GM19193 (cell line): ENCODE measurements around the gene SNX15.

Experiments
- POLR2A ChIP-seq: IDR thresholded peaks from 4 replicates; pipeline ENCODE4 v1.6.1; 2011; ENCODE audit not compliant: insufficient read depth, insufficient read length; ENCODE audit errors: extremely low read depth

Gene SNX15

DNA sequence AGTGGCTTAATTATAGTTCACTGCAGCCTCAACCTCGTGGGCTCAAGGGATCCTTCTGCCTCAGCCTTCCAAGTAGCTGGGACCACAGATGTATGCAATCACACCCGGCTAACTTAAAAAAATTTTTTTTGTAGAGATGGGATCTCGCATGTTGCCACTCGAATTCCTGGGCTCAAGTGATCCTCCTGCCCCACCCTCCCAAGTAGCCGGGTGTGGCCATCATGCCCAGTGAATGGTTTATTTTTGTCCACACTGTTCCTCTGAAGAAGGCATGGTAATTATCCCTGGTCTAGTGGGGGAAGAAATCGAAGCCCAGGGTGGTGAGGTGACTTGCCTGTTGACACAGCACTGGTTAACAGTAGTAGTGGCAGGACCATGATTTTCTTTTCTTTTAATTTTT is 15.7 kb downstream of the SNX15 start:
- TF ChIP-seq POLR2A, result no peak

DNA sequence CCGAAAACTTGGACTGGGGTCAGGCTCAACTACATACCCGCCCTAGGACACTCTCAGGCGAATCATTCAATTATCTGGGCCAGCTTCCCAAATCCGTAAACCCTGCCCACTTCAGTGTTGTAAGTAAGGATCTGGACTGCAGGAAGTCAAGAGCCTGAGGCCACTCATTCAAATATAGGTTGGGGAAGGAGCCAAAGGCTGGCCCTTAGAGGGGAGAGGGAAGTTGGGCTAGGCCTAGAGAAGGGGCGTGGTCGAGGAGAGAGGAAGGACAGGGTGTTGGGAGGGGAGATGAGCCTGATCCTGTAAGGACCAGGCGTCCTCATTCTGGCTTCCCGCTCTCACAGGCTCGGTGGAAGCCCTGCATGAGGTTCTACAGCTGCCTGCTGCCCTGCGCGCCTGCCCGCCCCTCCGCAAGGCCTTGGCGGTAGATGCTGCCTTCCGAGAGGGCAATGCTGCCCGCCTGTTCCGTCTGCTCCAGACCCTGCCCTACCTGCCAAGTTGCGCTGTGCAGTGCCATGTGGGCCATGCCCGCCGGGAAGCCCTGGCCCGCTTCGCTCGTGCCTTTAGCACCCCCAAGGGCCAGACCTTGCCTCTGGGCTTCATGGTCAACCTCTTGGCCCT is 16.8 kb downstream of the SNX15 start:
- no peak for TF ChIP-seq POLR2A

DNA sequence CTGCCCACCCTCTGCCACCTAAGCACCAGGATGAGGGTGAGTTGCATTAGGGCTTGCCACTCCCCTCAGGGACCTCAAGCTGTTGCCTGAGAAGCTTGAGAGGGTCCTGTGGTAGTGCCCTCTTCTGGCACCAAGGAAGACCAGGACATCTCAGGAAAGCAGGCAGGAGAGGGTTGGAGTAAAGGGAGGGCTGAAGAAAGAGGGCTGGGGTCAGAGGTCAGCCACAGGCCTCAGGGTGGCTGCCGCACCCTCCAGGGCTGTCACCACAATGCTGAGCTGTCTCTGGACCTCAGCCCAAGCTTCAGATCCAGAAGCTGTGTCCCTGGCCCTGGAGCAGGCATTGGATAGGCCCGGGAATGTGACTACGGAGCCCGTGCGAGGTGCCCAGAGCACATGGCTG is 17.8 kb downstream of the SNX15 start:
- TF ChIP-seq POLR2A, result no peak

DNA sequence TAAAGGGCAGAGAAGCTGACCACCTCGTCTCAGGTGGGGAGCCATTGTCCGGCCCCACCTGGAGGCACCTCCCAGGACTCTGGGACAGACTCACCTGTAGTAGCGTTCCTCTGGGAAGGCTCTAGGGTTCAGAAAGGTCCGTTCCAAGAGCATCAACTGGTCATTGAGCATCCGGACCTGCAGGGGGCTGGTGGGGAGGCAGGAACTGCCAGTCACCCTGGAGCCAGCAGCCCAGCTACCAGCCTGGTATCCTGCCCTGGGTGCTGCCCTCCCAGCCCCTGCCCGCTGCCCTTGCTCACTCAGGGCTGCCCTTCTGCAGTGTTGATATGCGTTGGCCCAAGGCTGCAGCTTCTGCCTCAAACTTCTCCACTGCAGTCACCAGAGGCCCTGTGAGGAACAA is 18.5 kb downstream of the SNX15 start:
- no peak for TF ChIP-seq POLR2A

DNA sequence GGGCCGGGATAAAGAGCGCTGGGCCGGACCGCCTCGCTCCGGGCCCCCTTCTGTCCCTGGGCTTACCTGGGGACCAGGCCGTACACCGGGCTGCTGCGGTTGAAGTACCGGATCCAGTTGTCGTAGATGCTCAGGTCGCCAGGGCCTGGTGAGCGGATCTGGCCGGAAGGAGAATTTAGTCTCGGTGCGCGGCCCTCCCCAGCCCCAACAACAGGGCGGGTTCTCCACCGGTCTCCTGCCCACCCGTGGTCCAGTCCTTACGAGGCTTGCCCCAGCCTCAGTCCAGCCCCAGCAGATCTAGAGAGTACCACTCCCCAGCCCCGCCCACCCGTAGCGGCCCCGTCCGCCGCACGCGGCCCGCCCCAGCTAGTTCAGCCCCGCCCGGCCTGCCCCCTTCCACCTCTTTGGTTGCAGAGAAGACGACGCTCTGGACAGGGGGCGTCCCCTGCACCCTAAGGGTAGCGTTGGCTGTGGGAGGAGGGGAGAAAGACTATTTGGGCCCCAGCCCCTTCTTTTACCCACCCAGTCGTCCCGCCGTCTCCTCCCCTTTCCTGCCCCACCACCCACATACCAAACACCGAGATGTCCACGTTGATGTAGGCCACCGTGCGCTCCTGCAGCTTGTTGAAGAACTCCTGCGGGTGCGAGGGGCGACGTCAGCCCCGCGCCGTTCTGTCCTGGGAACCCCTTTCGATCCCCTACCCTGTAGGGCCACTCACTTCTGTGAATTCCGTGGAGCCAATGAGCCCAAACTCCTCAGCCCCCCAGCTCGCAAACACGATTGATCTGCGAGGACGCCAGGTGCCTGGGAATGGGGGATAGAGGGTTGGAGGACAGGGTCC is 20.6 kb downstream of the SNX15 start:
- TF ChIP-seq POLR2A, result peak; percentile 20

DNA sequence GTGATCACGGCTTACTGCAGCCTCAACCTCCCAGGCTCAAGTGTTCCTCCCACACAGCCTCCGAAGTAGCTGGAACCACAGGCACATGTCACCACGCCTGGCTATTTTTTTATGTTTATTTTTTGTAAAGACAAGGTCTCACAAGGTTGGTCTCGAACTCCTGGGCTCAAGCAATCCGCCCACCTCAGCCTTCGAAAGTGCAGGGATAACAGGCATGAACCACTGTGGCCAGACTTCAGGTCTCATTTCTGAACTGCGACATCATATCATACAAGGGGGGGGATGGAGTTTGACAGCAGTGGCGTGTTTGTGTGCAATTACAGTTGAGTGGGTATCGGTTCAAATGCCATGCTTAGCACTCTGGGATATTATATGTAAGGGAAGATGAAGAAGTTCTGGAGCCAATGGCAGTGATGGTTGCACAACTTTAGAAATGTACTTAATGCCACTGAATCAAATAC is 24.2 kb downstream of the SNX15 start:
- no peak for TF ChIP-seq POLR2A

DNA sequence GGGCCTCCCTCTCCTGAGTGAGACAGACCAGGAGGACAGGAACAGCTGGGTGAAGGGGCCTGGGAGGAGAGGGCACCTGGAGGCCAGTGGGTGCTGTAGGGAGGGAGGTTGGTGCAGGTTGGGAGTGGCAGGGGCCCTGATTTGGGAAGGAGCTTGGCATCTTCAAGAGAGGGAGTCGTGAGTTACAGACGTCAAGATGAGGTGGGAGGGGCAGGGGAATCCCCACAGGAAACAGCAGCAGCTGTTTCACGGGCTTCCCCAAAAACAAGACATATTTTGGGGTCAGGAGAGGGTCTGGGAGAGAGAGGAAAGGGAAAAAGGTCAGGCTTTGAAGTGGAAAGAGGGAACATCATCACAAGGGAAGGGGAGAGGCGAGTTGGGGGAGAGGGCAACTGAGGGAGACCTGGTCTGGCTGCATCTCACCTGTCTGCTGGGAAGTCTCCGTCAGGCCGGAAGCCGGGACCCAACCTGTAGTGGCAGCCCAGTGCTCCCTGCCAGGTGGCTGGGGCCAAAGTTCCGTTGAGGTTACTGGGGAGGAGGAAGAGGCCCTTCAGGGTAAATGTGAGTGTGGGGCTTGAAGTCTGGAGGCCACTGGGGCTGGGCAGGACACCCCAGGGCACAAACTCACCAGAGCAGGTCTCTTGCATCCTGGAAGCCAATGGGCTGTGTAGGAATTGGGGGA is 26.7 kb downstream of the SNX15 start:
- TF ChIP-seq POLR2A, result no peak

DNA sequence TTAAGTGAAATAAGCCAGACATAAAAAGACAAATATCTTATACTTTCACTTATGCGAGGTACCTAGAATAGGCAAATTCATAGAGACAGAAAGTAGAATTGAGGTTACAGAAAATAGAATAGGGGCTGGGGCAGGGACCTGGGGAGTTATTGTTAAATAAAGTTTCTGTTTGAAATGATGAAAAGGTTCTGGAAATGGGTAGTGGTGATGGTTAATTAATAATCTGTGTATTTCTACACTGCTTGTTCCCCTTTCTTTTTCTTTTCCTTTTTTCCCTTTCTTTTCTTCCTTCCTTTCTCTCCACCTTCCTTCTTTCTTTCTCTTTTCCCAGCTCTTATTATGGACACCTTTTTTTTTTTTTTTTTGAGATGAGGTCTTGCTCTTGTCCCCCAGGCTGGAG is 28.3 kb downstream of the SNX15 start:
- no peak for TF ChIP-seq POLR2A

DNA sequence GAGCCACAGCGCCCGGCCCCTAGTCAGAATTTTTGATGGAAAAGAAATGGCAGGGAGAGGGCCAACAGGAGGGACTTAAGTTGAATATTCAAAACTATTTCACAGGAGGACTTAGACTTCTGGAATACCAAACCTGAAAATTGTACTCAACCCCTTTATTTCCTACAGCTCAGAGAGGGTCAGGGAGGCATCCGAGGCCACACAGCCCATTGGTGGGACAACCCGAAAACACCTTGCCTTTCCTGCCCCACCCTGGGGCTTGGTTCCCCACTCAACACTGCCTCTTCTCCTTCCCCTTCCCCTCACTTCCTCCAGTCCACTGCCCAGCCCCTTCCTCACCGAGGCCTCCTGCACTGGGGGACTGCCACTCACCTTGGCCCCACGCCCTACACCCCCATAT is 29.8 kb downstream of the SNX15 start:
- no peak for TF ChIP-seq POLR2A

DNA sequence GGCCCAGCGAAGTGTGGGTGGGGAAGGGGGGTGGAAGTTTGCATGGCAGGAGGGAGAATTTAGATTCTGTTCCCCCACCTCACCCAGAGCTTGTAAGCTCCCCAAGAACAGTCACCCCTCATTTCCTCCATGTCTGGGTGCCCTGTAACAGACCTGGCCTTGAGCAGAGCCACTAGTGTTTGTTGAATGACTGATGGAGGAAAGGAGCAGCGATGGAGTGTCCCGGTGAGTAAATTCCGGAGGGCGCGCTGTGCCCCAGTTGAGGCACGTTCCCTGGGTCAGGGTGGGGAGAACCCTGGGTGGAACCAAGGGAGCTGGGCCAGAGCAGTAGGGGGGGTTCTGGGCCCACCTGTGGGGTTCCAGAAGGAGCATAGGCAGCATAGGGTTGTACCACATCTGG is 30.3 kb downstream of the SNX15 start:
- TF ChIP-seq POLR2A, result no peak

DNA sequence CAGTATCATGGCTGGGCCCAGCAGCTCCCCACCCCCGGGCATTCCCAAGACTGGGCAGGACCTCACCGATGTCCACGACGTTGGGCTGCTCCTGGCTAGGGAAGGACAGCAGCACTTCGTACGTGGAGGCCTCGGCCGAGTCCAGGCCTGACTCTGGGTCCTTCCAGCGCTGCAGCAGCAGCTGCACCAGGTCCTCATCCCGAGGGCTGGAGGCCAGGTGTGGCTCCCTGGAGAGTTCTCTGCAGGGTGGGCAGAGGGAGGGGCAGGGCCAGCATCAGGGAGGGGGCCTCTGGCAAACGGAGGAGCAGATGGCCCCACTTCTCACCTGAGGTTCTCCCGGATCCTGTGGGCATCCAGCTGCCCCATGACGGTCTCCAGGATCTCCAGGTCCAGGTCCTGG is 30.8 kb downstream of the SNX15 start:
- no peak for TF ChIP-seq POLR2A

DNA sequence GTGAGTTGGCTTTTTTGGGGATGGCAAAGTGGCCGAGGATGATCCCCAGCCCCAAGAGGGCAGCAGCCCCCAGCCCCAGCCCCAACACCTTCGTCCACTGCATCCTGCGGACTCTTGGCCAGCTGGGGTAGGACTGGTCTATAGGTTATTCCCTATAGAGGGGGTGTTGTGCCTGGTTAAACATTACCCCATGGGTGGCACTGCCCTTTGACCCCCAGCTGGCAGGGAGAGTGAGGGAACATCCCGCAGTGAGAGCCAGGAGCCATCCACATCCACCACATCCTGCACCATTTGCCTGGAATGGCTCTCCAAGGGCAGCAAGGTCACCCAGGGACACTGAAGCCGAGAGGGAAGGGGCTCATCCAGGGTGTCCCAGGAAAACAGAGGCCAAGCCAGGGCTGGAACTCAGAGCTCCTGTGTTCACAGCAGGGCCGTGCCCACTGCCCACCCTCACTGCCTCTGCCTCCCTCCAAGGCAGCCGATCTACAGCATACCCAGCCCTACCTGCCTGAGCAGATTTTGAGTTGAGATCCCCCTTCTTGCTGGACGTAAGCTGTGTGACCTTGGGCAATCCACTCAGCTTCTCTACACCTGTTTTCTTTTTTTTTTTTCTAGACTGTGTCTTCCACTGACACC is 31.3 kb downstream of the SNX15 start, which contains the start of gene NAALADL1:
TSS of gene NAALADL1 (minus strand) at position 135 of the 636 bp plus-strand sequence. CDS start at position 103, 32 bp downstream.
- TF ChIP-seq POLR2A, result no peak

DNA sequence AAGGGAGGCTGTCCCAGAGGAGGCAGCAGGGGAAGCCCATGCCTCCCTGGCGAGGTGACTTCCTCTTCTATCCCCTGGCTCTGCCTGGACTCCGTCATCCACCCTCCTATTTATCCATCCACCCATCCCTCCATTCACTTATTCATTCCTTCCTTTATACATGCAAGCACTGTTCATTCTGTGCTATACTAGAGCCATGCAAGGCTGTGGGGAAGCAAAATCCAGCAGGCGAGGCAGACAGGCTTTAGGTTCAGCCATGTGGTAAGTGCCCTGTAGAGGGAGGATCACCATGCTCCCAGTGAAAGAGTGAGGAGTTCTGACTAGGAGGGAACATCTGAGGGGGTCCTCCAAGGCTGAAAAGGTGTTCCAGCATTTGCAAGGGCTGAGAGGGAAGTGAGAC is 32.3 kb downstream of the SNX15 start:
- no peak for TF ChIP-seq POLR2A

DNA sequence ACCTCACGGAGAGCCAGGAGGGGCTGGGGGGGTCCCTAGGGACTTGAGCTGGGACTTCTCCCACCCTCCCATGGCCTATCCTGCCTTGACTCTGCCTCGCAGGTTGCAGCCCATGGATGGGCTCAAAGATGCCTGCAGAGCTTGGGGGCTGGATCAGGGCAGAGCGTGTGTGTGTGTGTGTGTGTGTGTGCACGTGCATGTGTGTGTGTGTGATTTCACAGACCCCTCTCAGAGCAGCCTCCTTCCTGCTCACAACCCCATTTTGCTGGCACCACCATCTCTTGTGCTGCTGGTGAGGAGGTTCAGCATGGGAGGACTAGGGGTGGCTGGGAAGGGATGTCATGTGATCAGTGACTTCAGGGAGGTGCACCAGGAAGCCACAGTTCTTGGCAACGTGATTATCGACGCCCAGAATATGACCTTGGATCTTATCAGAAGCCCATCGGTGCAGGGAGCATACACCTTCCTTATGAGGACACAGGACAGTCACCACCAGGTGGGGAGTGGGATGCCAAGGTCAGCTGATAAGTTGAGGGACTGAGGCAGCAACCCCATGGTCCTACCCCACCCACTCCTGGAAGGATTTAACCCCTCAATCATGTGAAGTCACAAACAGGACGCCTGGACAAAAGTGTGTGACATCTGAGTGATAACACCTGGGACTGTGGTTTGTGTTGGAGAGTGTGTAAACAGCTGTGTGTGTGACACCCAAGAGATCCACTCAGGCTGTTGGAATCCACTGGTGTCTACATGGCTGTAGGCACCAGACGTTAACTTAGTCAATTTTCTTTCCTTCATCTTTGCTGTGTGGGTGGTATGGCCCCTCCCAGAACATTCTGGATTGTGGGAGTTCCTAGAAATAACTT is 33.0 kb downstream of the SNX15 start:
- no peak for TF ChIP-seq POLR2A
